Suprapubic skin (tissue), 4 donors: ENCODE results near the gene CCT7.

Experiments used
- CTCF ChIP-seq, 2 donors: fragments of 200-600 bp in 1 of 2; fragments of 450-650 bp in 1 of 2; sonication (generic) in 1 of 2; IDR thresholded peaks; one replicate each; pipeline ENCODE4 v1.5.1; 2016 to 2019; ENCODE audit warnings: antibody characterized with exemption in 2 of 2, mild to moderate bottlenecking in 1 of 2, moderate library complexity in 1 of 2
- EP300 ChIP-seq: sonication (generic); formaldehyde crosslinking; IDR thresholded peaks from one replicate; pipeline ENCODE4 v1.6.1; 2017; ENCODE audit warnings: antibody characterized with exemption
- POLR2A ChIP-seq, 2 donors: fragments of 450-650 bp; IDR thresholded peaks; one replicate each; pipeline ENCODE4 v1.6.1; 2017; ENCODE audit warnings: antibody characterized with exemption in 2 of 2, mild to moderate bottlenecking in 2 of 2, moderate library complexity in 2 of 2
- POLR2AphosphoS5 ChIP-seq, 3 donors: sonication (generic); formaldehyde crosslinking; IDR thresholded peaks; one replicate each; pipeline ENCODE4 v1.6.1; 2017; ENCODE audit warnings: antibody characterized with exemption in 3 of 3

GRCh38 chr2:73265298-73266060 is 31.4 kb downstream of the CCT7 start:
- TF ChIP-seq CTCF (IDR thresholded peaks at IDR 0.05): no peak
- no peak for TF ChIP-seq POLR2A (IDR thresholded peaks at IDR 0.05)
- no peak for TF ChIP-seq EP300
- no peak for TF ChIP-seq POLR2AphosphoS5 (IDR thresholded peaks at IDR 0.05)
